A172 (cell line): ENCODE data around the gene PEX13. TPM values are rescaled to one million over a fixed set of nuclear protein-coding genes. Genes with fewer than 3 reads are reported as not detected.

Experiments used
- DNase-seq: peaks from one replicate; pipeline ENCODE4 v3.0.0-alpha.2; 2015; ENCODE audit warnings: low spot score
- total RNA-seq: library from RNA; depleted of rRNA; stranded (reverse); fragments of >200 nt; shearing (Covaris generic); gene quantifications from 2 replicates; pipeline ENCODE4 v1.2.3, GENCODE V29; 2014; rRNA removed

PEX13 gene
- total RNA-seq, 1 experiment from 2014 or later = 82.4 TPM

DNA sequence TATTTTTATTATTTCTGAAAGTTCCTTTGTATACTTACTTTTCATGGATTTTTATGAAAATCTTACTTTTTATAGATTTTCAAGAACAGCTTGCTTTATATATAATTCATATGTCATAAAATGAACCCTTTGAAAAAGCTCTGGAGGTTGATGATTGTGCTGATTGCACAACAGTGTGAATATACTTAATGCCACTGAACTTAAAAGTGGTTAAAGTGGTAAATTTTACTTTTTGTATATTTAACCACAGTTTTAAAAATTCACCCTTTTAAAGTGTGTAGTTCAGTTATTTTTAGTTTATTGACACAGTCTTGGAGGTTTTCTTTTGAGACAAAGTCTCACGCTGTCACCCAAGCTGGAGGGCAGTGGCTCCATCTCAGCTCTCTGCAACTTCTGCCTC lies 56.6 kb downstream of the PEX13 start:
- no peak for DNase-seq

- DNase-seq = no peak
Observed at GRCh38 chr2:61085883-61086282, 68.4 kb downstream of the PEX13 start.

GRCh38 chr2:61089797-61090196 lies 72.3 kb downstream of the PEX13 start:
- no peak for DNase-seq

- no peak for DNase-seq
Observed at GRCh38 chr2:61090386-61090921, 72.9 kb downstream of the PEX13 start.

DNA sequence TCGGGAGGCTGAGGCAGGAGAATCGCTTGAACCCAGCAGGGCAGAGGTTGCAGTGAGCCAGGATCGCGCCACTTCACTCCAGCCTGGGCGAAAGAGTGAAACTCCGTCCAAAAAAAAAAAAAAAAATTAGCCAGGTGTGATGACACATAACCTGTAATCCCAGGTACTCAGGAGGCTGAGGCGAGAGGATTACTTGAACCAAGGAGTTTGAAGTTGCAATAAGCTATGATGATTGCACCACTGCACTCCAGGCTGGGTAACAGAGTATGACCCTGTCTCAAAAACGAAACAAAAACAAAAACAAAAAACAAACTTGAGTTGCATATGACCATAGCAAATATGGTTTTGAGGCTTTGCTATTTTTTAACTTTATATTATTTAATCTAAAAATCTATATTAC lies 74.0 kb downstream of the PEX13 start:
- DNase-seq = no peak

GRCh38 chr2:61096438-61096837 lies 78.9 kb downstream of the PEX13 start:
- DNase-seq = no peak

GRCh38 chr2:61100801-61101200 lies 83.3 kb downstream of the PEX13 start:
- no peak for DNase-seq

Other genes with a start within 250 kb of the PEX13 start
- 4.9 and 8.6 TPM in 2 replicates for gene REL, start 136.1 kb upstream of the PEX13 start, total RNA-seq
- 5.0 and 7.5 TPM in 2 replicates for gene PUS10, start 535 bp downstream of the PEX13 start, total RNA-seq
- gene SANBR, start 48.2 kb downstream of the PEX13 start, total RNA-seq = 22.8 and 26.7 TPM in 2 replicates
- gene C2orf74, start 144.5 kb downstream of the PEX13 start, total RNA-seq = 51.5 and 80.7 TPM in 2 replicates